HFF-Myc (cell line): Measurements from ENCODE around the gene KCNE1.
"Not testable (repeated sequence)": the region's sequence is repeated elsewhere in the genome, so short reads cannot be mapped to it uniquely, and the experiment has no call there.

Source experiments
- DNase-seq: peaks from one replicate; pipeline ENCODE4 v3.0.0-alpha.2; 2011; ENCODE audit warnings: low read depth; ENCODE audit errors: extremely low read depth
- H3K4me3 ChIP-seq: replicated peaks from 2 replicates; pipeline ENCODE4 v1.5.1; 2011; ENCODE audit warnings: low read depth, mild to moderate bottlenecking, control low read depth, low read length

Gene KCNE1

GRCh38 chr21:34443486-34443885 lies 68.5 kb downstream of the KCNE1 start:
- not testable (repeated sequence) for DNase-seq, H3K4me3 ChIP-seq

GRCh38 chr21:34429710-34430109 lies 82.3 kb downstream of the KCNE1 start:
- not testable (repeated sequence) for DNase-seq, H3K4me3 ChIP-seq

- not testable (repeated sequence) for H3K4me3 ChIP-seq, DNase-seq
Observed at GRCh38 chr21:34428441-34428840, 83.6 kb downstream of the KCNE1 start.

GRCh38 chr21:34427339-34427738 lies 84.7 kb downstream of the KCNE1 start:
- not testable (repeated sequence) for H3K4me3 ChIP-seq, DNase-seq

- not testable (repeated sequence) for DNase-seq, H3K4me3 ChIP-seq
Observed at GRCh38 chr21:34423805-34424204, 88.2 kb downstream of the KCNE1 start, which contains the start of gene SMIM34. Gene SMIM34 (minus strand): TSS chr21:34423951. CDS start chr21:34423839, 112 bp downstream.

- not testable (repeated sequence) for H3K4me3 ChIP-seq, DNase-seq
Observed at GRCh38 chr21:34417448-34418077, 94.4 kb downstream of the KCNE1 start.

GRCh38 chr21:34407294-34407693 lies 104.7 kb downstream of the KCNE1 start:
- not testable (repeated sequence) for DNase-seq, H3K4me3 ChIP-seq

GRCh38 chr21:34406676-34407075 lies 105.3 kb downstream of the KCNE1 start:
- not testable (repeated sequence) for H3K4me3 ChIP-seq, DNase-seq

- DNase-seq, H3K4me3 ChIP-seq: not testable (repeated sequence)
Observed at GRCh38 chr21:34406102-34406501, 105.9 kb downstream of the KCNE1 start.

GRCh38 chr21:34405686-34406085 lies 106.3 kb downstream of the KCNE1 start:
- not testable (repeated sequence) for DNase-seq, H3K4me3 ChIP-seq

- H3K4me3 ChIP-seq, DNase-seq: not testable (repeated sequence)
Observed at GRCh38 chr21:34404742-34405141, 107.3 kb downstream of the KCNE1 start.

GRCh38 chr21:34400522-34400921 lies 111.5 kb downstream of the KCNE1 start:
- DNase-seq, result not testable (repeated sequence)

More at GRCh38 chr21:34400522-34400921, 111.5 kb downstream of the KCNE1 start:
- H3K4me3 ChIP-seq, result not testable (repeated sequence)
